Uterus (tissue), 4 donors: Measurements from ENCODE around the gene CAPN15. TPM values are rescaled to one million over a fixed set of nuclear protein-coding genes. Genes with fewer than 3 reads are reported as not detected.

Experiments used
- DNase-seq, 2 donors: peaks; one replicate each; pipeline ENCODE4 v3.0.0-alpha.2; 2019 to 2020
- H3K27ac ChIP-seq, 2 donors: fragments of 200-600 bp; sonication (generic); 1 replicate in 1 of 2; 2 replicates in 1 of 2; pipeline ENCODE4 v1.5.1; 2016 to 2018
- H3K27me3 ChIP-seq, 2 donors: fragments of 200-600 bp; sonication (generic); one replicate each; pipeline ENCODE4 v1.5.1; 2018 to 2019; ENCODE audit warnings: control low read depth in 1 of 2
- H3K36me3 ChIP-seq, 2 donors: fragments of 200-600 bp; sonication (generic); one replicate each; pipeline ENCODE4 v1.5.1; 2019; ENCODE audit warnings: control low read depth in 1 of 2
- H3K4me1 ChIP-seq, 2 donors: fragments of 200-600 bp; sonication (generic); one replicate each; pipeline ENCODE4 v1.5.1; 2018 to 2019; ENCODE audit warnings: control low read depth in 1 of 2
- H3K4me3 ChIP-seq, 2 donors: fragments of 200-600 bp; sonication (generic); 1 replicate in 1 of 2; 2 replicates in 1 of 2; pipeline ENCODE4 v1.5.1; 2018 to 2019; ENCODE audit warnings: mild to moderate bottlenecking in 1 of 2
- H3K9me3 ChIP-seq, 2 donors: fragments of 200-600 bp; sonication (generic); one replicate each; pipeline ENCODE4 v1.5.1; 2019; ENCODE audit warnings: control low read depth in 1 of 2
- POLR2A ChIP-seq, 2 donors: fragments of 450-650 bp; IDR thresholded peaks; one replicate each; pipeline ENCODE4 v1.6.1; 2016; ENCODE audit warnings: antibody characterized with exemption in 2 of 2, mild to moderate bottlenecking in 1 of 2, moderate library complexity in 1 of 2
- intact Hi-C: fragments of 100-400 bp; cut with DNase I; formaldehyde crosslinking; loops from one replicate; pipeline ENCODE4 v1.15.1; 2023; ENCODE audit warnings: low total_unique reads
- total RNA-seq, 4 donors: library from RNA; depleted of rRNA in 3 of 4; stranded (reverse); fragments of >200 nt in 3 of 4; gene quantifications; one replicate each; pipeline versions ENCODE4 v1.1.0 to v1.2.4, GENCODE V29; 2014 to 2023
- TF ChIP-seq, protein P1 (sequence below), 4 experiments: fragments of 200-600 bp in 2 of 4; fragments of 450-650 bp in 2 of 4; sonication (generic) in 2 of 4; IDR thresholded peaks; one replicate each; pipeline ENCODE4 v1.5.1; 2016 to 2019; ENCODE audit warnings: antibody characterized with exemption in 4 of 4, mild to moderate bottlenecking in 2 of 4, moderate library complexity in 1 of 4
- donor health status: DM: yes; HTN: yes; CAD: no.

CAPN15 gene
- total RNA-seq, 4 donors from 2014 or later, result 7.9 to 37.3 (median 19.3) TPM

DNA sequence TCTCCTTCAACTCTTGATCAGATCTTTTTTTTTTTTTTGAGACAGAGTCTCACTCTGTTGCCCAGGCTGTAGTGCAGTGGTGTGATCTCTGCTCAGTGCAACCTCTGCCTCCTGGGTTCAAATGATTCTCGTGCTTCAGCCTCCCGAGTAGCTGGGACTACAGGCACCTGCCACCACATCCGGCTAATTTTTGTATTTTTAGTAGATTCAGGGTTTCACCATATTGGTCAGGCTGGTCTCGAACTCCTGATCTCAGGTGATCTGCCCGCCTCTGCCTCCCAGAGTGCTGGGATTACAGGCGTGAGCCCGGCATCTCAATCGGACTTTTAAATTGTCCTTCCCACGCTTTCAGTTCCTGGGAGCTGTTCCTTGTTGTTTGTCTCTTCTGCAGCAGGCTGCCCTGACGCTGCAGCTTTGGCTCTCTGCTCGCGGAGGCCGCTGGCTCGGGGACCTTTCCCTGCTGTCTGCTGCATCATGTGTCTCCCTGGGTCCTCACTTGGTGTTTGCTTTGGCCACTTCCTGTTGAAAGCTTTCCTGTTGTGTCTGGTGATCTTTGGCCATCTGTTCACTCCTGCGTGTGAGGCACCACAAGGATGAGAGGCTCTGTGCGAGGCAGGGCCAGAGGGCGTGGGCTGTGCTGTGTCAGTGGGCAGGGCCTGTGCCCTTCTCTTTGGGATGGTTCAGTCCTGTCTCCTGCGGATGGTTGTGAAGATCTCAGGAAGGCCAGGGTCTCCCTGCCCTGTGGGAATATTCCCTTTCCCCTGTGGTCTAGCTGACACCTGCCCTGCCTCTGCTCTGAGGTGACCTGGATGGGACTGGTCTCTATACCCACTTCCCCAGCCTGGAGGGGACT lies 18.4 kb upstream of the CAPN15 start:
- TF ChIP-seq, protein P1, sequence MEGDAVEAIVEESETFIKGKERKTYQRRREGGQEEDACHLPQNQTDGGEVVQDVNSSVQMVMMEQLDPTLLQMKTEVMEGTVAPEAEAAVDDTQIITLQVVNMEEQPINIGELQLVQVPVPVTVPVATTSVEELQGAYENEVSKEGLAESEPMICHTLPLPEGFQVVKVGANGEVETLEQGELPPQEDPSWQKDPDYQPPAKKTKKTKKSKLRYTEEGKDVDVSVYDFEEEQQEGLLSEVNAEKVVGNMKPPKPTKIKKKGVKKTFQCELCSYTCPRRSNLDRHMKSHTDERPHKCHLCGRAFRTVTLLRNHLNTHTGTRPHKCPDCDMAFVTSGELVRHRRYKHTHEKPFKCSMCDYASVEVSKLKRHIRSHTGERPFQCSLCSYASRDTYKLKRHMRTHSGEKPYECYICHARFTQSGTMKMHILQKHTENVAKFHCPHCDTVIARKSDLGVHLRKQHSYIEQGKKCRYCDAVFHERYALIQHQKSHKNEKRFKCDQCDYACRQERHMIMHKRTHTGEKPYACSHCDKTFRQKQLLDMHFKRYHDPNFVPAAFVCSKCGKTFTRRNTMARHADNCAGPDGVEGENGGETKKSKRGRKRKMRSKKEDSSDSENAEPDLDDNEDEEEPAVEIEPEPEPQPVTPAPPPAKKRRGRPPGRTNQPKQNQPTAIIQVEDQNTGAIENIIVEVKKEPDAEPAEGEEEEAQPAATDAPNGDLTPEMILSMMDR (IDR thresholded peaks at IDR 0.05), result no peak
- no peak for TF ChIP-seq POLR2A (IDR thresholded peaks at IDR 0.05)
- DNase-seq, result no peak
- Histone ChIP-seq H3K4me1 (no peaks in the 10 kb centered on the region), H3K9me3 (no peaks in the 10 kb centered on the region), H3K4me3 (no peak overlapping the region), H3K27ac (no peak overlapping the region), H3K27me3 (no peaks in the 10 kb centered on the region), H3K36me3 (no peaks in the 10 kb centered on the region)
- intact Hi-C loops, result no loop called here

DNA sequence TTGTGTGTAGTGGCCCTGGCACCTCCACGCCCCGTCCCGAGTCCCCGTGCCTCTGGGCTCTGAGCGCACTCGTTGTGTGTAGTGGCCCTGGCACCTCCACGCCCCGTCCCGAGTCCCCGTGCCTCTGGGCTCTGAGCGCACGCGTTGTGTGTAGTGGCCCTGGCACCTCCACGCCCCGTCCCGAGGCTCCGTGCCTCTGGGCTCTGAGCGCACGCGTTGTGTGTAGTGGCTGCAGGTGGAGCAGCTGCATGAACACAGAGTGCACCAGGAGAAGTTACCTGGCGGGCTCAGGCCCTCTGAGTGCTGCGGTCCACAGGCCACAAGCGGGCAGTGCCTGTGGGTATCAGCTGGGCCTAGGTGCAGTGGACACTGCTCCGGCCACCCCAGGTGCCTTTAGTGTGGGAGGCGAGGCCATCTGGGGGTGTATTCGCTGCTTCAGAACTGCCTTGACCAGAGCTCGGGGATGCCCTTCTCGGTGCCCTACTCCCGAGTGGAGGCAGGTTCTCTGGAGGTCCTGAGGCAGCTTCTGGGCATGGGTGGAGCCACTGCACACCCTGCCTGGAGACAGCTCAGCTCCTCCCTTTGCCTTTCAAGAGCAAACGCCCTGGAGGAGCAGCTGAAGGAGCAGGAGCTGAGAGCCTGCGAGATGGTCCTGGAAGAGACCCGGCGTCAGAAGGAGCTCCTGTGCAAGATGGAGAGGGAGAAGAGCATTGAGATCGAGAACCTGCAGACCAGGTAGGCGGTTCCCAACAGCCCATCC lies 17.3 kb upstream of the CAPN15 start:
- no peak overlapping the region for H3K27ac ChIP-seq
- H3K9me3 ChIP-seq, result no peaks in the 10 kb centered on the region
- no peaks in the 10 kb centered on the region for H3K4me1 ChIP-seq
- intact Hi-C loops, result no loop called here
- H3K27me3 ChIP-seq, result no peaks in the 10 kb centered on the region
- no peaks in the 10 kb centered on the region for H3K36me3 ChIP-seq
- no peak for DNase-seq
- TF ChIP-seq POLR2A (IDR thresholded peaks at IDR 0.05), result no peak
- TF ChIP-seq, protein P1 (IDR thresholded peaks at IDR 0.05), result no peak
- H3K4me3 ChIP-seq, result no peak overlapping the region

DNA sequence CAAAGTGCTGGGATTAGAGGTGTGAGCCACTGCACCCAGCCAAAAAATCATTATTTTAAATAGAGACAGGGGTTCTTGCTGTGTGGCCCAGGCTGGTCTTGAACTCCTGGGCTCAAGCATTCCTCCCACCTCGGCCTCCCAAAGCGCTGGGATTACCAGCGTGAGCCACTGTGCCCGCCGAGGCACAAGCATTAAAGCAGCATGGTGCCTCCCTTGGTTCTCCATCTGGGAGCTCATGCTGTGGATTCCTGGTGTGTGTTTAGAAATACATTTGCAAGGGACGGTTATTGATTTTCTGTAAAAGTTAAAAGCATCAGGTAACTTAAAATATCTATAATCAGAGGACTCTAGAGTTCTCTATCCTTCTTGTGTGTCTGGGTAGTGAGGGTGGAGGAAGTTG lies 14.7 kb upstream of the CAPN15 start:
- TF ChIP-seq POLR2A (IDR thresholded peaks at IDR 0.05), result no peak
- TF ChIP-seq, protein P1 (IDR thresholded peaks at IDR 0.05), result no peak
- intact Hi-C loops, result no loop called here
- H3K9me3 ChIP-seq, result no peaks in the 10 kb centered on the region
- H3K4me3 ChIP-seq, result no peak overlapping the region
- H3K4me1 ChIP-seq, result no peaks in the 10 kb centered on the region
- no peak for DNase-seq
- no peaks in the 10 kb centered on the region for H3K27me3 ChIP-seq
- no peaks in the 10 kb centered on the region for H3K36me3 ChIP-seq
- no peak overlapping the region for H3K27ac ChIP-seq

DNA sequence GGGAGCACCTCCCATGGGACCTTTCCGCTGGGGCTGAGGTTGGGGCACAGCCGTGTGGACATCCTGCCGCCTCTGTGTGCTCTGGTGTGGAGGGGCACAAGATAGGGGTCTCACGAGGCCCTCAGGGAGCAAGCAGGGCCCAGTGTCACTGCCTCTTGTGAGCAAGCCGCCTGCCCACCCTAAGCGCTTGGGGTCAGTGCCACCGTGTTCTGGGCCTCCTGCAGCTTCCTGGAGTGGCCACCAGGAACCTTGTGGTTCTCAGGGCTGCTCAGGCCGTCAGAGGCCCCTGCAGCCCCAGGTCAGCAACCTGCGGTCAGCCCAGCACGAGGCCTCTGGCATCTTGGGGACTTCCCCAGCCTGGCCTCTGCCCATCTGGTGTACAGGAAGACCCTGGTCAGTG lies 13.6 kb upstream of the CAPN15 start:
- Histone ChIP-seq H3K4me1 (no peaks in the 10 kb centered on the region), H3K36me3 (no peaks in the 10 kb centered on the region), H3K27me3 (no peaks in the 10 kb centered on the region), H3K4me3 (no peak overlapping the region), H3K27ac (no peak overlapping the region), H3K9me3 (no peaks in the 10 kb centered on the region)
- TF ChIP-seq, protein P1 (IDR thresholded peaks at IDR 0.05), result no peak
- TF ChIP-seq POLR2A (IDR thresholded peaks at IDR 0.05), result no peak
- no peak for DNase-seq
- intact Hi-C loops, result no loop called here
